LNCaP clone FGC (cell line): ENCODE data around the gene RNASE13.

Source experiments
- DNase-seq: peaks from one replicate; pipeline ENCODE4 v3.0.0-alpha.2; 2011; ENCODE audit warnings: low read depth
- H3K4me3 ChIP-seq: 2 replicates; pipeline ENCODE4 v1.5.1; 2011; ENCODE audit warnings: mild to moderate bottlenecking, low read depth, low read length, control low read depth
- CTCF ChIP-seq: IDR thresholded peaks from 2 replicates; pipeline ENCODE4 v1.5.1; 2012; ENCODE audit warnings: mild to moderate bottlenecking; ENCODE audit not compliant: control insufficient read depth, insufficient read depth; ENCODE audit errors: extremely low read depth

The RNASE13 gene

GRCh38 chr14:21020977-21021545, 13.5 kb downstream of the RNASE13 start:
- no peak for TF ChIP-seq CTCF
- DNase-seq: no peak
- H3K4me3 ChIP-seq: no peak overlapping the region

DNA sequence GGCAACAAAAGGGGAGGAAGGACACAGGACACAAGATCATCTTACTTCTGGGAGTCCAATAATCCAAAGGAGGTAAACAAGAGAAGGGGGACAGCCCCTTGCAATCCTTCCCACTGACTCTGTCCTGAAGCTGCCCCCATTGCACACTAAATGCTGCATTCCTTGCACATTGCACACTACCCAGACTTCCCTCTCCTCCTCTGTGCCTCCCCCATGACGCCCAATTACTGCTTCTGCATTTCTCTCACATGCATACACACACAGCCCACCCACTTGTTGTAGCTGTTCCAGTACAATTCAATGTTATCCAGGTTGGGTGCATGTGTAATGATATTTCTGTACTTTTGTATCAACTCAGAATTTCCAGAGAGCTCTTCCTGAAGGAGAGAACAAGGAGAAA, 15.2 kb downstream of the RNASE13 start:
- TF ChIP-seq CTCF: no peak
- DNase-seq: no peak
- H3K4me3 ChIP-seq: no peak overlapping the region

GRCh38 chr14:21018781-21019180, 15.8 kb downstream of the RNASE13 start:
- H3K4me3 ChIP-seq: no peak overlapping the region
- no peak for TF ChIP-seq CTCF
- DNase-seq: no peak

- no peak for TF ChIP-seq CTCF
- no peak for DNase-seq
- no peak overlapping the region for H3K4me3 ChIP-seq
Measured at GRCh38 chr14:21018286-21018685, 16.3 kb downstream of the RNASE13 start.

DNA sequence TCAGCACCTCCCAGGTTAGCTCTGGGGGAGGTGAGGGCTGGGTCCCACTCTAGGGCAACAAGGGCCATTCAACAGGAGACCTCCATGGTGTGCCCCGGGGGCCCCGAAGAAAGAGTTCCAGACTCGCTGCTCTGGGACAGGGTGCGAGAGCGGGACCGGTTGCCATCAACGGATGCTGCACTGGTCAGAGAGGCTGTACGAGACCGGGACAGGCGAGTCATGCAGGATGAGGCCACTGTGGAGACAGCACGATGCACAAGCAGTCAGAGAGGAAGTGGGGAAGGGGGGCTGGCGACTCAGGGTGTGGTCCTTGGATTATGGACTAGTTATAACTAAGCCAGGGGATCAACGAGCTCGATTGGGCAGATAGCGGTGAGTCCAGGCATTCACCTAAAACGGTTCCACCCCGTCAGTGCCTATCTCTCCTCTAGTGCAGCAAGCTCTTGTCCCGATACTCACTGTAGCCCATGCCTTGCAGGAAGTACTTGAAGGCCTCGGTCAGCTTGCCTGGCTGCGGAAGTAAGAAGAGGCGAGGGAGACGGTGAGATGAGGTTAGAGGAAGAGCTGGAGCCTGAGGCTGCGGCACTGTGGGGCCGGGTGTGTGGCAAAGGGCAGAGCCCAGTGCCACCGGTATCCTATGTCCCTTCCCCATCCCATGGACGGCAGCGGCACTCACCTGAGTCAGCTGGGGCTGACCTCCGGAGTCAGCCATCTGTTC, 16.9 kb downstream of the RNASE13 start:
- TF ChIP-seq CTCF: no peak
- no peak for DNase-seq
- H3K4me3 ChIP-seq: no peak overlapping the region

DNA sequence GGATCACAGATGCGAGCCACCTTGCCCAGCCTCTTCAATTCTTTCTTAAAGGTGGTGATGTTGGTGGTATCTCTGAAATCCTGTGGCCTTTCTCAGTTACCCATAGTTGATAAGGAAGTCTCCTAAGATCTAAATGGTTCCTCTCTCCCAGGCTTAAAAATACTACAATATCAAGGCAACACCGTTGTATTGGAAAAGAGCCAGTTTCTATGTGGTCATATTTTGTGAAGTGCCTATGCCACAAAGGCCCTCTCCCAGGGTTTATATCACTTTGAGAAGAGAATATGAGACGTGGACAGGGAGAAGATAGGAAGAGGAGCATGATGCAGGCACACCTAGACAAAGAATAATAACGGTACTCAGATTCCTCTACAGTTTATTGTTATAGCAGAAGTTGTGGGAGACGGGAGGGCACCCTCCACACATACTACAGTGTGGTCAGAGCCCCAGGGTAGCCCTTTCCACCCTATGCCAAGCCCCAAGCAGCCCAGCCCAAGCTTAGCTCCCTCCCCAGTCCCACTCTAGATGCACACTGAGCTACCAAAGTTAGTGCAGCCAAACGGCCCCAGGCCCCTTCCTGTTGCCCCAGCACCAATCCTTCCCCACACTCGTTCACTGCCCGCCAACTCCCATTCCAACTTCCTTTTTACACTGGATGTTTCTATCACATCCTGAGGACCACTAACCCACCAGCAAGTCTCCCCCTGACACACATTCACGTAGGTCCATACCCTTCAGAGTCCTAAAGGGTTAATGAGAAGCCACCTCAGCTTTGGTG, 18.0 kb downstream of the RNASE13 start:
- no peak overlapping the region for H3K4me3 ChIP-seq
- DNase-seq: no peak
- TF ChIP-seq CTCF: no peak
